GM19463 (cell line): ENCODE measurements around the gene CCND1.

Experiments
- ATAC-seq: cut with Tn5 transposase; IDR thresholded peaks from one replicate; pipeline ENCODE4 v1.9.1; 2021; ENCODE audit warnings: mild to moderate bottlenecking, moderate library complexity; ENCODE audit not compliant: unreplicated experiment

Gene CCND1

DNA sequence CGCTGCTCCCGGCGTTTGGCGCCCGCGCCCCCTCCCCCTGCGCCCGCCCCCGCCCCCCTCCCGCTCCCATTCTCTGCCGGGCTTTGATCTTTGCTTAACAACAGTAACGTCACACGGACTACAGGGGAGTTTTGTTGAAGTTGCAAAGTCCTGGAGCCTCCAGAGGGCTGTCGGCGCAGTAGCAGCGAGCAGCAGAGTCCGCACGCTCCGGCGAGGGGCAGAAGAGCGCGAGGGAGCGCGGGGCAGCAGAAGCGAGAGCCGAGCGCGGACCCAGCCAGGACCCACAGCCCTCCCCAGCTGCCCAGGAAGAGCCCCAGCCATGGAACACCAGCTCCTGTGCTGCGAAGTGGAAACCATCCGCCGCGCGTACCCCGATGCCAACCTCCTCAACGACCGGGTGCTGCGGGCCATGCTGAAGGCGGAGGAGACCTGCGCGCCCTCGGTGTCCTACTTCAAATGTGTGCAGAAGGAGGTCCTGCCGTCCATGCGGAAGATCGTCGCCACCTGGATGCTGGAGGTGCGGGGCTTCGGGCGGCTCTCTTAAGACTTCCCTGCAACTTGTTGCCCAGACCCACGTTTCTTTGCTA lies at the start of gene CCND1:
TSS of gene CCND1 (plus strand) at position 162 of the 587 bp plus-strand sequence. CDS start at position 320, 158 bp downstream.
- ATAC-seq, result no peak

GRCh38 chr11:69592986-69593650 lies 47.8 kb upstream of the CCND1 start:
- ATAC-seq, result no peak

GRCh38 chr11:69593851-69594250 lies 47.1 kb upstream of the CCND1 start:
- ATAC-seq, result no peak

DNA sequence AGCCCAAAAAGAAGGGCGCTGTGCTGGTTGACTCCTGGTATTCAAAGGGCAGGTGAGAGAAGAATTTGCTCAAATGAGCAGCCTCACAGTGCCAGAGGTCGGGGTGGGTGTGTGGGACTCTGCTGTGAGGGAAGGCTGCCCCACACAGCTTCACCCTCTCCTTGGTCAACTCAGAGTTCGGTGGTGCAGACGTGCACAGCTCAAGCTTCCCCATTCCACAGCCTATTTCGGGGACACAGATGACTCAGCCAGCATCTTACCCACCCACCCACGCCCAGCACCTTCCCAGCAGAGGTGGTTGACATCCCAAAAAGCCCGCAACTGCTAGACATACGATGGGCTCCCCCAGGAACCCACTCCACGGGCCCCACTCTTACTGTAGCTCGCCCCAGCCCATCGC lies 46.5 kb upstream of the CCND1 start:
- ATAC-seq, result no peak

- ATAC-seq, result no peak
Observed at GRCh38 chr11:69595805-69596665, 44.9 kb upstream of the CCND1 start.

- no peak for ATAC-seq
Observed at GRCh38 chr11:69598147-69598546, 42.8 kb upstream of the CCND1 start.

DNA sequence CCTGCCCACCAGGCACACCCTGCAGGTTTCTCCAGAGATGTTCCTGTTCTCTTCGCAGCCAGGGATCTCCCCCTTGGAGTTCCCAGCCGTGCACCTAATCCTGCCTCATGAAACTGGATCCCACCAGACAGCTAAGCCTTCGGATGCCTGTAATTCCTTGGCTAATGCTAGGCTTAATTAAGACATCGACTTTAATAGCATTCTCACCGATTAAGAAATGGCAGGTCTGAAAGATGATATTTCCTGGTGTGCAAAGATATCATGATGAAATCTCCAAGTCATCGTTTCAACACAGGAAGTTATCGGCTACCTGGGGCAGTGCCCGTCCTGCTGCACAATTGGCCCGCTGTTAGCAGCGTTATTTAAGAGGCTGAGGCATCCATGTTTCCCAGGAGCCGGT lies 41.5 kb upstream of the CCND1 start:
- ATAC-seq, result no peak

DNA sequence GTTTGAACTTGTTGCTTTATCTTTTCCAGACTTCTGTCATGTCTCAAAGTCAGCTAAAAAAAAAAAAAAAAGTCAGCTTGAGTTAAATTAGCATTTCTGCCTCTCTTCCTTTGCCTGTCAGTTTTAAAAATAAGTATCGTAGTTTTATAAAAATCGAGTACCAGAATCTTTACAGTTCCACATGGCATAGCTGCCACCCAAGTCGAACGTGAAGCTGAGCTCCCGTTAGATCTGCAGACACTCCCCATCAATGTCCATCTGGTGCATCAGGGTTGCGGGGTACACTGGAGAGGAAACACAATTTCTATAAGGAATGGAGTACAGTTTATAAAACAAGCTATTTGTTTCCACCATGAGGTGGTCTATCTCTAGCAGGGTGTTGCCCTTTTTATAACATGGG lies 41.0 kb upstream of the CCND1 start:
- ATAC-seq, result no peak

DNA sequence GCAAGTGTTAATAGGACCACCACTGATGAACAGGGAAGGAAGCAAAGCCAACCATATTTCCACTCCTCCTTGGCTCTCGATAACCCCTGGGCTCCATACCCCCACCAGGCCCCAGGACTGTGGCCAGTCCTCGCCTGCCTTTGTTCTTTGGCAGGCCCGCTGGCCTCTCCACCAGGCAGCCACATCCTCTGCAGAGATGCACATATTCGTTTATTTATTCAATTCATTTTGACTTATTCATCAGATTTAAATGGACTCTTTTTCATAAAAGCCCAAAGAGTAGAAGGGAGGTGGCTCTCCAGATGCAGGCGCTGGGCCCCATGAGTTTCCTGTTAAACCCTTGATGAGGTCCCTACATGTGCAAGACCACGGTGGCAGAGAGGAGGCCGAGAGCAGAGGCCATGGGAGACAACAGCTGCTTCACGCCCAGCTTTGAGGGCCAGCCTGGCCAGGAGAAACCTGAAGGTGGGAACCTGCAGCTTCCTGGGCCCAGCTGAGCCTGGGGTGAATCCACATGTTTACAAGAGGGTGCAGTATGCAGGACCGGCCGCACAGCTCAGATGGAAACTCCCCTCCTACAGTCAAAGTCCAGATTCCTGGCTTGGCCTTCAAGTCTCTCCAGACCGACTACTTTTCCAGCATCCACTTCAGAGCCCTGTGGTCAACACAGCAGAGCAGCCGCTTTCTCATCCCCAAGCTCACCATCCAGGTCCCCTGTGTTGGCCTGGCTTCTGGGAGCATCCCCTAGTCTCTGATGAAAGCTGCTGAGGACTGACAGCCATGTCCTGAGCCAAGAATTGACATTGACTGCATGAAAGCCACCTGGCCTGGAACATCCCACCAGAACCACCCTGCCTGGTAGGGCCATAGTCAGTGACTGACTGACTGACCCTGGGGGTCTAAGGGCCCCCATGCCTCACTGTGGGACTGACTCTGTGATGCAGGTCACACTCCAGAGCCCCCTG lies 39.7 kb upstream of the CCND1 start:
- no peak for ATAC-seq

DNA sequence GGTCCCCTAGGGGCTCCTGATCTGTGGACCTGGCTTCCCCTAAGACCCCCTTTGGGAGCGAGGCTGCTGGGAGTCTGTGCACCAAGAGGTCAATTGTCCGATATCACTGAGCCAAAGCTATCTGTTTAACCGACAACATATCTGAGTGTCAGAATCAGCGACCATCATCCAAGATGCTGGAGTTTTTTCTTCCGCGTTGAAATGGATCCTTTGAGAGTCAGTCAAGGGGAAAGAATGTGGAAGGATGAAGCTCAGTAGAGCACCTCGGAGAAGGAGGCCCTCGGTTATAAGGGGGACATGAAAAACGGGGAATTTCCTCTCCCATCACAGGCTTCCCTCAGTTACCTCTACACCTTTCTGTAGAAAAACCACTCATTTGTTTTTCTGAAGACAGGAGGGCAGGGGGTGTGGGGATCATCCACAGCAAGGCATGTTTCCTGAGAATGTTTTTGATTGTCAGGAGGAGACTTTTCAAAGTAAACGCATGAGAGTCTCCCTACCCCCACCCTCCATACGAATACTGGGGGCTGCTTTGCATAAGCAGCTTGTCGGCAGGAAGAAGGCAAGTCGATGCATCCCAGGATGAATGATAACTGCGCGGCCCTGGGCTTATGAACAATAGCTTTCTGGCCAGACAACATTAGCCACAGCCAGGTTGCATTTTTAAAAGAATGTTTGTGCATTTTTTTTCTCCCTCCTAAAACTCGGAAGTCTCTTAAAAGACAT lies 37.7 kb upstream of the CCND1 start:
- no peak for ATAC-seq

DNA sequence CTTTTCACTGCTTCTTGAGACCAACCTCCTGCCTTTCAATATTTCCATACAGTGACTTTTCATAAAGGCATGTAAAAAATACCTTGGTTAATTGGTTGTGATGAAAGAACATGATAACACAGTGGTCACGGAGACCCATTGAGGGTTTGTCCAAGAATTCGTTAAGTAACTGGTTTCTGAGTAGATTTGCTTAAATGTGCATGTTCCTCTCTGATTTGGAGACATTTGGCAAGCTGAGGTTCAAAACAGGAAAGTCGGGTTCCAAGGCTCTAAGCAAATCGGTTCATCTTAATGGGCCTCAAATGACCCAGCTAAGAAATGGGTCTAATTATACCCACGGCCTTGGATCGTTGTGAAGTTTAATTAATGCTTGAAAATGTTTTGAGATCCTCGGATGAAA lies 36.9 kb upstream of the CCND1 start:
- ATAC-seq, result no peak

GRCh38 chr11:69605737-69606526 lies 35.0 kb upstream of the CCND1 start:
- ATAC-seq, result no peak

- no peak for ATAC-seq
Observed at GRCh38 chr11:69609351-69609750, 31.6 kb upstream of the CCND1 start.

DNA sequence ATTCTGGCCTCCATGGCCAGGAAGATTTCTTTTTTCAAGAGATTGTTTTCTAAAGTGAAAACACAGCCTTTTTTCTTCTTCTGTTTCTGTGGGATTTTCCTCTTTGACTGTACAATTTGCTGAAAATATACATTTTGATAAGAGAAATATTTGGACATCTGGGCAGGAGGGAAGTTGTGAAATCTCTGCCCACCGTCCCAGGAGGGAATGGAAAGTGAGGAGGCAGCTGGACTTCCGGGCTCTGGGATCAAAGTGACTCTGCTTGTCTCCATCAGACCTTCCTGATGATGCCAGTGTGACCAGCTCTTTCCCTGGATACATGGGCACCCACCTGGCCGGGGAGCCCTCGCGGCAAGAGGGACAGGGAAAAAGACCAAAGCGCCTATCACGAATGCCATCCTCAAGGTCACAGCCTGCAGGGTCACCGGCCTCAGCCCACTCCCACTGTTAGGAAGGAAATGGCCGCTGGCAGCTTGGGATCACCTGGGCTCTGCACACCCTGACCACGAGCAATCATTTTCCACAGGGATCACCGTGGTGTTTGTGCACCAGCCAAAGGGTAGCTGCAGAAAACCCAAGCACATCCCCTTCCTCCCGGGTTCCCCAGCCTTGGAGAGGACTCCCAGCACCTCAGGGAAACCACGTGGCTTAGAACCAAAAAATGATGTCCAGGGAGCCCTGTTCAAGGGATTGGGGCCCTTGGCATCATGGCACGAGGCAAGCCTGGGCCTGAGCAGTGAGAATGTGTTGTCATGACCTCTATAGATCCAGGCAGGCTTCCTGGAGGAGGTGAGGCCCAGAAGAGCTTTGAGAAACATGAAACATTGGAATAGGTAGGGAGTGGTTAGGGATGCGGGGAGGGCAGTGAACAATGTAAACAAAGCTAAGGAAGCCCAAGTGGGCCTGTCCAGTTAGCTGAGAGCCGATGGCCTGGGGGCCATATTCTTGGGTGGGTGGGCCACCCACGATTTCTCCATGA lies 29.1 kb upstream of the CCND1 start:
- no peak for ATAC-seq

GRCh38 chr11:69613594-69613993 lies 27.4 kb upstream of the CCND1 start:
- no peak for ATAC-seq

DNA sequence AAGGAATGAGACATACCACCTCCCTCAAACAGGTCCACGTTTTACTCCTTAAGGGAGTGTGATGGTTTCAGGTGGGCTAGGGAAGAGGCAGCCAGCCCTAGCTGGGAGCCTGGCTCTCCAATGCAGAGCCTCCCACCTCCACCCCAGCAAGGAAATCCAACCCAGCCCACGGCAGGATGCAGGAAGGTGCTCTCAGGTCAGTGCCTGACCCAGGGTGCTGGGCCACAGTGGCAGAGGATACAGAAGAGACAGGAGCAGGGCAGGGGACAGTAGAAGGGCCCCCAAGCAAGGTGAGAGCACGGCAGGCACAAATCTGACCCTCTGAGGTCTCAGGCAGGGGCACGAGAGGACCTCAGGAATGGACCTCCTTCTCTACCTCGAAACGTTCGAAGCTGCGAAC lies 26.9 kb upstream of the CCND1 start:
- ATAC-seq, result no peak

GRCh38 chr11:69615545-69616278 lies 25.2 kb upstream of the CCND1 start:
- ATAC-seq, result no peak

GRCh38 chr11:69617220-69617619 lies 23.7 kb upstream of the CCND1 start:
- ATAC-seq, result no peak
